ENCODE data around the gene GNPTG. TPM values are rescaled to one million over a fixed set of nuclear protein-coding genes. Genes with fewer than 3 reads are reported as not detected.

Gene GNPTG
- total RNA-seq, 1 experiment from 2014 or later, result 29.4 TPM

- Histone ChIP-seq H3K23me2 (ENCODE audit: insufficient read length, low read depth, low read length, poor library complexity, severe bottlenecking) (peaks cover 3% of the 10 kb centered on the region), H3K79me2 (ENCODE audit: insufficient read depth, low read length) (no peaks in the 10 kb centered on the region), H3K4me1 (ENCODE audit: insufficient read depth, low read length) (no peaks in the 10 kb centered on the region), H3K56ac (ENCODE audit: insufficient read length, low read depth, low read length) (no peak overlapping the region), H3K9ac (ENCODE audit: extremely low read depth, insufficient read length, low read length) (no peak overlapping the region), H4K5ac (ENCODE audit: insufficient read length, low read depth, low read length) (no peak overlapping the region), H4K20me1 (ENCODE audit: control insufficient read depth, insufficient read depth, insufficient read length) (no peaks in the 10 kb centered on the region), H2BK20ac (ENCODE audit: low read depth, low read length, poor library complexity, severe bottlenecking) (no peak overlapping the region), H4K8ac (replicated peaks; ENCODE audit: insufficient read length, low read depth, low read length) (no peak overlapping the region), H3T11ph (ENCODE audit: low read length) (no peak overlapping the region), H3K18ac (ENCODE audit: insufficient read length, low read depth, low read length) (no peak overlapping the region), H2BK120ac (ENCODE audit: low read depth, low read length, poor library complexity, severe bottlenecking) (no peak overlapping the region), H2BK15ac (ENCODE audit: low read depth, low read length) (no peak overlapping the region), H3K9me3 (ENCODE audit: control insufficient read depth, low read depth, low read length) (no peaks in the 10 kb centered on the region), H3K14ac (ENCODE audit: insufficient read depth, low read length) (no peak overlapping the region), H2AFZ (ENCODE audit: low read length) (no peak overlapping the region), H3K27ac (ENCODE audit: insufficient read length, low read depth, low read length) (no peak overlapping the region), H4K91ac (ENCODE audit: insufficient read length, low read depth, low read length) (no peak overlapping the region), H3K4ac (ENCODE audit: low read depth, low read length) (no peak overlapping the region), H3K27me3 (ENCODE audit: insufficient read depth, low read length) (peaks cover 13% of the 10 kb centered on the region; the same call in 1 of the 2 replicates), H2BK12ac (ENCODE audit: insufficient read length, low read depth, low read length) (no peak overlapping the region), H2AK5ac (ENCODE audit: insufficient read length, low read length) (no peak overlapping the region), H3K79me1 (ENCODE audit: insufficient read depth, low read depth, low read length, poor library complexity, severe bottlenecking) (no peaks in the 10 kb centered on the region), H2BK5ac (ENCODE audit: insufficient read length, low read length) (no peak overlapping the region), H3K4me2 (ENCODE audit: insufficient read depth, insufficient read length, low read length) (no peak overlapping the region), H3K23ac (ENCODE audit: insufficient read length, low read depth, low read length) (no peak overlapping the region)
- H3K9me3 Mint-ChIP-seq, result no peaks in the 10 kb centered on the region
- no peaks in the 10 kb centered on the region for H3K36me3 Mint-ChIP-seq (ENCODE audit: insufficient read depth in 1 of 3, low read depth in 3 of 3)
- H3K27me3 Mint-ChIP-seq (ENCODE audit: low read depth), result peaks cover 50% of the 10 kb centered on the region
- H3K4me3 Mint-ChIP-seq, result no peak overlapping the region
- peaks cover 6 to 14% of the 10 kb centered on the region in 2 experiments for H3K4me1 Mint-ChIP-seq
- WGBS (ENCODE audit: extremely low coverage, insufficient read length, low lambda C conversion rate), result no CpG with 5 or more reads among the region's 31 CpGs
- peak overlapping the region in 1 of 3 experiments; percentile 67; a peak in 1 of 7 replicates for H3K27ac Mint-ChIP-seq
- TF ChIP-seq, protein P1, sequence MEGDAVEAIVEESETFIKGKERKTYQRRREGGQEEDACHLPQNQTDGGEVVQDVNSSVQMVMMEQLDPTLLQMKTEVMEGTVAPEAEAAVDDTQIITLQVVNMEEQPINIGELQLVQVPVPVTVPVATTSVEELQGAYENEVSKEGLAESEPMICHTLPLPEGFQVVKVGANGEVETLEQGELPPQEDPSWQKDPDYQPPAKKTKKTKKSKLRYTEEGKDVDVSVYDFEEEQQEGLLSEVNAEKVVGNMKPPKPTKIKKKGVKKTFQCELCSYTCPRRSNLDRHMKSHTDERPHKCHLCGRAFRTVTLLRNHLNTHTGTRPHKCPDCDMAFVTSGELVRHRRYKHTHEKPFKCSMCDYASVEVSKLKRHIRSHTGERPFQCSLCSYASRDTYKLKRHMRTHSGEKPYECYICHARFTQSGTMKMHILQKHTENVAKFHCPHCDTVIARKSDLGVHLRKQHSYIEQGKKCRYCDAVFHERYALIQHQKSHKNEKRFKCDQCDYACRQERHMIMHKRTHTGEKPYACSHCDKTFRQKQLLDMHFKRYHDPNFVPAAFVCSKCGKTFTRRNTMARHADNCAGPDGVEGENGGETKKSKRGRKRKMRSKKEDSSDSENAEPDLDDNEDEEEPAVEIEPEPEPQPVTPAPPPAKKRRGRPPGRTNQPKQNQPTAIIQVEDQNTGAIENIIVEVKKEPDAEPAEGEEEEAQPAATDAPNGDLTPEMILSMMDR (conservative IDR thresholded peaks at IDR 0.05), result no peak
- DNase-seq, result no peak
Observed at GRCh38 chr16:1338855-1339675, 12.7 kb upstream of the GNPTG start.
